CD4-positive, alpha-beta T cell treated with Interleukin-1 beta for 1 hour (primary cell): ENCODE measurements around the gene CACNA2D3.

Experiments
- DNase-seq, 2 donors: peaks; one replicate each; pipeline ENCODE4 v3.0.0-alpha.2; 2020 to 2022

Gene CACNA2D3

GRCh38 chr3:54994111-54994513 is 871.8 kb downstream of the CACNA2D3 start:
- no peak for DNase-seq

DNA sequence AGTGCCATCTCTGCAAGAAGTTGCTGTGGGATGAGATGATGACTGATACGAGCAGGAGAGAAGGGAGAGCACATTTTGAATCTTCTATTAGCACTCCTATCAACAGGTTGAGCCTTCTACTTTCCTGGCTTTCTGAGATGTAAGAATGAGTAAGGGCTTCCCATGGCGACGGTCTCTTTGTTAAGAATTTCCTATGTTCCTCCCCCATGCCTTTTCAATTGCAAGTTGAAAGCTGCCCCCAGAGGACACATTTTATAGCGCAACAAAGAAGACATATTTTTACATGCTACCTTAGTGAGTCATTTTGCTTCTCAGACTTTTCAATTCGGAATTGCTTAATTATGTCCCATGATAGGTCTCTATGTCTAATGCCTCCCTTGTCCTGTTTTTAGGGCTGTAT is 876.8 kb downstream of the CACNA2D3 start:
- no peak for DNase-seq

GRCh38 chr3:54999811-55000210 is 877.5 kb downstream of the CACNA2D3 start:
- no peak for DNase-seq

DNA sequence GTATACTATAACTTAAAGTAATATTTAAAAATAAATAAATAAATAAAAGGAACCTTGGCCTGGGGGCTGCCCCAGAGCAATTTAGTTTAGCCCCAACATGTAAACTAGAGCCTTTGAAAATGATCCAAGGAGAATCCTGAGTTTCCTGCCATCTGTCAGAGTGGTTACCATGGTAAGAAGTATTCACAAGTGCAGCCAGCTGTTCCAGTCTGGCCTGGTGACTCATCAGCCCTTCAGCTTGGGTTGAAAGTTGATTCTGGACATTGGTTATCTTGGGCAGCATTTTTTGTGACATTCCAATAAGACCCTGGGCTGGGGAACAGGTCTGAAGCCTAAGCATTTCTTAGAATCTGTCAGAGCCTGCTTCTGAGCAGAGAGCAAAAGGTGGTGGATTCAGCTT is 878.2 kb downstream of the CACNA2D3 start:
- no peak for DNase-seq

DNA sequence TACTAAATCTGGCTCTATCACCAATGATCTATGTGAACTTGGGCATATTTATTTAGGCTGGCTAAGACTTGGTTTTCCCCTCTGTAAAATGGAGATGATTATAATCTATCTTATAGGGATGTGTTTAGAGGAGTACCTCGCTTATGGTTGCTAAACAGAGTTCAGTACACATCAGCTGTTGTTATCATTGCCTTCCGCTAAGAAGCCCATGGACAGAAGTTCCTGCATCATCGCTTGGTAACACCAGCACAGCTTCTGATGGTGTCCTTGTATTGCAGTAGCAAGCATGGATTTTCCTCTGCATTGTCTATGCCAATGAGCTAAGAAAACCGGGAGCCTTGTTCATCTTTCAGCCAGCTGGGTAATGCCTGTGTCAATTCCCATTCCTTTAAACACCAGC is 878.6 kb downstream of the CACNA2D3 start:
- DNase-seq, result no peak

- no peak for DNase-seq
These were observed 880.1 kb downstream of the CACNA2D3 start for GRCh38 chr3:55002416-55002930.

GRCh38 chr3:55006244-55006676 is 883.9 kb downstream of the CACNA2D3 start:
- no peak for DNase-seq

- DNase-seq, result no peak
These were observed 885.6 kb downstream of the CACNA2D3 start for GRCh38 chr3:55007971-55008370.

- DNase-seq, result no peak
These were observed 887.0 kb downstream of the CACNA2D3 start for GRCh38 chr3:55009372-55009771.

DNA sequence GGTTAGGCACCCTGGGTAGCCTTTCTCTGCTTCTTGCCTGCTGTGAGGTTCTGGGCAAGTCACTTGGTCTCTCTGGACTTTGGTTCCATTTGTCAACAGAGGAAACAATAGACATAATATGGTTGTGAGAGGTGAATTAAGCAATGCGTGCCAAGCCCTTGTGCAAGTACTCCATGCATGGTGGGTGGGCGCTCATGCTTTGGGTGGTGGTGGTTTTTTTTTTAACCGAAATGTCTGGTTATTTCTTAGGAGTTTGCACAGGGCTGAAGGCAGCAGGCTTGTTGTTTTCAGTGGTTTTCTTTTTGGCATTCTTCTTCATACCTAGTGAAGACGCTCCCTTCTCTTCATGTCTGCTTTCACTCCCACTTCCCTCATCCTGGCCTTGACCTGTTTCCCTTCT is 889.7 kb downstream of the CACNA2D3 start:
- no peak for DNase-seq

DNA sequence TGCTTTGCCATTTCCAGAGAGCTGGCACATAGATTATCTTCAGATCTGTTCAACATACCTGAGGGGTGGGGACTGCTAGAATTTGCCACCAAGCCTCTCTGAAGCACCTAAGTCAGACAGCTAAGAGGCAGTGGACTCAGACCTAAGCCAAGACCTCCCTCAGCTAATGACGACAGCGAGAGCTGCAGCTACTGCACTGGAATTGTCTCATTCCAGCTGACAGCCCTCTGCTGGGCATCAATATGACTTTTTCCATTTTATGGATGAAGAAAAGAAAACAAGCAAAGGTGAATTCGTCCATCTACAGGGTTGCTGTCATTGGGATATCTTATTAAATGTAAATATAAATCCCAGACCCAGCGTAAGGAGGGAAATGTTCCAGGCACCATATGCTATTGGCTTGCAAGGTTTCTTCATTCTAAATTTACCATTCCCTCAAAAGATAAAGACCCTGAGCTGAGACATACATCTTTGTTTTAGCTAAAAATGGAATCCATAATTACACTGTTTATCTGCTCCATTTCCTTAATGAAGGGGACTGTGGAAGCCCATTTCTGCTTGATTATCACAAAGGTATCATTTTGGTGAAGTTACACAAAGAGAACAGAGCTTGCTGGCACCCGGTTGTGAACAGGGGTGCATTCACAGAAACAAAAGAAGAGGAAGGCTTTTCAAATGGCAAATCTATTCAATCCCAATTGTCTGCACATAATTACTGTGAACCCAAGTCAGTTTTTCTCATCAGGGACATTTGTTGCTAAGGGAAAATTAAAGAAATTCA is 891.0 kb downstream of the CACNA2D3 start:
- DNase-seq, result no peak

DNA sequence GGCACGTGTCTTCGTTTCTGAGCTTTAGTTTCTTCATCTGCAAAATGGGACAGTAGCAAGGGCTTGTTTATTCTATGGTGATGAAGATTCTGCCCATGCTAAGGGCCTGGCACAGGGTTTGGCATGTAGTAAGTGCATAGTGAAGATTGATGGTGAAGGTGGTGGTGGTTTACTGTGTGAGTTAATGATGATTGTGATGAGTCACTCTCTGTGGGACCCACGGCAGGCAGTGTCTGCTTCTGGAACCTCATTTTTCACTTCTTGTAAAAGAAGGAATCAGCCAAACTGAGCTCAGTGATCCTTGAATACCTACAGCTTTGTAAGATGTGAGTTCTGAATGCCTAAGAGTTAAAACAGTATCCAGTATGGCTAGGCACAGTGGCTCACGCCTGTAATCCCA is 891.7 kb downstream of the CACNA2D3 start:
- DNase-seq, result no peak

- no peak for DNase-seq
These were observed 892.6 kb downstream of the CACNA2D3 start for GRCh38 chr3:55014906-55015305.

DNA sequence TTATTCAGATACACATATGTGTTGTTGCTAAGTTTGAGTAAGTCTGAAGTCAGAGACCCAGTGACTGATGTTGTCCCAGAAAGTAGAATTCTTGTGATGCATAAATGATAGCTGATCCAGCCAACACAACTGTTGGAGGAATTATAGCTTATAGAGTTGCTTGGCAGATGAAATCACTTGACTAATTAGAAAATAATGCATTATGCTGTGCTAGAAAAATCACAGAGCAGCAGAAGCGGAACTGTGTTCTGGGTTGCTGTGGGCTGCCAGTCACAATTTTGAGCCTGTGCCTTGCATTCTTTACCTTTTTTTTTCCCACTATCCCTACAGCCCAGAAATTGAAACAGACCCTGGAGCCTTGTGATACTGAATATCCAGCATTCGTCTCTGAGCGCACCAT is 895.5 kb downstream of the CACNA2D3 start:
- DNase-seq, result no peak

GRCh38 chr3:55030938-55031337 is 908.6 kb downstream of the CACNA2D3 start:
- DNase-seq, result no peak

DNA sequence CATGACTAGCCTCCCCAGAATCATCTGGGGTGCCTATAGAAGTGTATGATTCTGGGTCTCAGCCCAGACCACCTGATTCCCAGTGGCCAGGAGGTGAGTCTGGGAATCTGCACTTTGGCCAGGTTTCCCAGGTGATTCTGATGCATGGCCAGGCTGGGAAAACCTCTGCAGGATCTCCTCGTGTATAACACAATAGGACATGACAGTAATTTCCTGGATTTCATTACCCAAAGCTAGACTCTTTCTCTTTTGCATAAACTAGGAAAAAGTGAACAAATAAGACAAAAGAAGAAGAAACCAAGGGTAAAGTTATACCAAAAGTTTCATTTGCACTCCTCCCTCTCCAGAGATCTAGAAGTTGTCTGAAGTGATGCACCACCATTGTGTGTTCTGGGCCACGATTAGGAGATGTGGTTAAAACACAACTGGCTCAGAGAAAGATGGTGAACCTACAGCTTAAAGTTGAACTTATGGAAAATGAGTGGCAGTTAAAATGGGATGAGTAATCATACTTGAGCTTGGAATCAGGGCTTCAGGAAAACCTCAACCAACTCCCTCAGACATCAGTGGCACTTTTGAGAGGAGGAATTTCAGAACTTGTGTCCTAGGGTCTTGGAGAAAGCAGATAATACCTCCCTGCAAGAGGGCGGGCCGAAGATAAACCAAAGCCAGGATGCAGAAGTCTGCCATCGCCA is 914.7 kb downstream of the CACNA2D3 start:
- DNase-seq, result no peak

DNA sequence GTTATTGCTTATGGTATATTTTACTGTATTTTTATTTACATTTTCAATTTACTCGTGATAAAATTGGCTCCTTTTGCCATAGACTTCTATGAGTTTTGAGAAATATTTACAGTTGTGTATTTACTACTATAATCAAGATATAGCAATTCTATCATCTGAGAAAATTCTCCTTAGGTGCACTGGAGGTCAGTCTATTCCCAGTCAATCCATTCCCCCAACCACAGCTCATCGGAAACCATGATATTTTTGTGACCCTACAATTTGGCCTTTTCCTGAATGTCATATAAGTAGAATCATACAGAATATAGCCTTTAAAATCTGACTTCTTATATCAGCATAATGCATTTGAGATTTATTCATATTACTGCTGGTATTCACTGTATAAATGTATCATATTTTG is 920.2 kb downstream of the CACNA2D3 start:
- no peak for DNase-seq

GRCh38 chr3:55044486-55044885 is 922.1 kb downstream of the CACNA2D3 start:
- DNase-seq, result no peak

DNA sequence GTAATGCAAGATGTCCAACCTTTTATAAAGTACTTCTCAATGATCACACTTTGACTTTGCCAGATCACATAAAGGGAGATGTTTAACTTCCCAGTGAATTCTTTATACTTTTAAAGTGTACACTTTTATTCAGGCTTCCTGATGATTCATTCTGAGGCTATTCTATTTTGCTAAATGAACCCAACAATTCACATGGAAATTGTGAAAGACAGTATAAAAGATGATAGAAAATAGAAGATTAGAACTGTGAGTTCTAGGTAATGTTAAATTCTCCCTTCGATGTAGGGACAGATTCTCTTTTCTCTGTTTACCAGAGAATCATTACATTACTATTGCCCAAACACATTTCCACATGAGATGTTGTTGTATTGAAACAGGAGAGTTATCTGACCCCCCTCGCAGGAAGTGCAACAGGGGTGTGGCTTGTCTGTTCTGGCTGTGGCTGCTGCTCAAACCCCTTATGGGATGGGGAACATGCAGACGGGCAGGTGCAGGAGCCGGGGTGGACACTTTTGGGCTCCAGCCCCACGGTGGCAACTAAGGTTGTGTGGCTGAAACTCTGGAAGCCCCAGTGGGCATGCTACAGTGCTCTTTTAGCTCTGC is 936.8 kb downstream of the CACNA2D3 start:
- no peak for DNase-seq

- DNase-seq, result no peak
These were observed 938.8 kb downstream of the CACNA2D3 start for GRCh38 chr3:55060896-55061719.

DNA sequence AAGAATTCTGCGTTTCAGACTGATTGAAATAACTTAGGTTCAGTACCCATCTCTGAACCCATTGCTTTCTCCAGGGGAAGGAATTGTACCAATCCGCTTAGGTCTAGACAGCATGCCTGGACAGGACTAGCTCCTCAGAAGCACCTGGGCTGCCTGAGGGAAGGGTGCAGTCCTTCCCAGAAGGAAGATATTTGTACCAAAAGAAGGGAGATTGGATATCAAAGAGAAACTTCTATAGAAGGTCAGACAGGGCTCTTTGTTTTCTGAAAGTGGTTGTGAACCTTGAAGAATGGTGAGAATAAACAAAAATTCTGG is 939.3 kb downstream of the CACNA2D3 start:
- DNase-seq, result no peak

GRCh38 chr3:55064164-55064563 is 941.8 kb downstream of the CACNA2D3 start:
- no peak for DNase-seq

DNA sequence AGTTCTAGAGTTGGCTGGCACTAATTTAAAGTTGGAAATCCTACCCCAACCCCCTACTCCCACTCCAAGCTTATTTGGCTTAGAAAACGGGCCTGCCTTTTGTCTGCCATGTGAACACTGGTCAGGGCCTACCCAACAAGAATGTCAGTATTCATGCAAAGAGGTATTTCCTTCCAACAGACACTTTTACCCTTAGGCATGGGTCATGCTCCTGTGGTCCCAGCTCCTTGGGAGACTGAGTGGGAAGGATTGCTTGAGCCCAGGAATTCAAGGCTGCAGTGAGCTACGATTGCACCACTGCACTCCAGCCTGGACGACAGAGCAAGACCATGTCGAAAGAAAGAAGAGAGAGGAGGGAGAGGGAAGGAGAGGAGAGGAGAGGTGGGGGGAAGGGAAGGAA is 943.0 kb downstream of the CACNA2D3 start:
- no peak for DNase-seq
